Stimulated activated memory B cell treated with anti-CD40 and anti-IgM and Interleukin-4, amounts not matched to agents 10 μg/mL and 1 μg/mL and 100 μg/mL, for 72 hours (primary cell): ENCODE data around the gene CFAP251.

Source experiments
- ATAC-seq: fragments of 150-1000 bp; cut with Tn5 transposase; 2 replicates; pipeline ENCODE4 v1.10.0; 2021
- H3K27ac Mint-ChIP-seq: one replicate; pipeline ENCODE4 v1.8.0; 2022; ENCODE audit warnings: mild to moderate bottlenecking, mixed read lengths
- H3K27me3 Mint-ChIP-seq: one replicate; pipeline ENCODE4 v1.8.0; 2022; ENCODE audit warnings: mixed read lengths
- H3K36me3 Mint-ChIP-seq: one replicate; pipeline ENCODE4 v1.8.0; 2022; ENCODE audit warnings: mixed read lengths
- H3K4me1 Mint-ChIP-seq: one replicate; pipeline ENCODE4 v1.8.0; 2022; ENCODE audit warnings: mixed read lengths
- H3K4me3 Mint-ChIP-seq: one replicate; pipeline ENCODE4 v1.8.0; 2022; ENCODE audit warnings: mild to moderate bottlenecking, moderate library complexity, mixed read lengths
- H3K9me3 Mint-ChIP-seq: one replicate; pipeline ENCODE4 v1.8.0; 2022; ENCODE audit warnings: mixed read lengths

Gene CFAP251

DNA sequence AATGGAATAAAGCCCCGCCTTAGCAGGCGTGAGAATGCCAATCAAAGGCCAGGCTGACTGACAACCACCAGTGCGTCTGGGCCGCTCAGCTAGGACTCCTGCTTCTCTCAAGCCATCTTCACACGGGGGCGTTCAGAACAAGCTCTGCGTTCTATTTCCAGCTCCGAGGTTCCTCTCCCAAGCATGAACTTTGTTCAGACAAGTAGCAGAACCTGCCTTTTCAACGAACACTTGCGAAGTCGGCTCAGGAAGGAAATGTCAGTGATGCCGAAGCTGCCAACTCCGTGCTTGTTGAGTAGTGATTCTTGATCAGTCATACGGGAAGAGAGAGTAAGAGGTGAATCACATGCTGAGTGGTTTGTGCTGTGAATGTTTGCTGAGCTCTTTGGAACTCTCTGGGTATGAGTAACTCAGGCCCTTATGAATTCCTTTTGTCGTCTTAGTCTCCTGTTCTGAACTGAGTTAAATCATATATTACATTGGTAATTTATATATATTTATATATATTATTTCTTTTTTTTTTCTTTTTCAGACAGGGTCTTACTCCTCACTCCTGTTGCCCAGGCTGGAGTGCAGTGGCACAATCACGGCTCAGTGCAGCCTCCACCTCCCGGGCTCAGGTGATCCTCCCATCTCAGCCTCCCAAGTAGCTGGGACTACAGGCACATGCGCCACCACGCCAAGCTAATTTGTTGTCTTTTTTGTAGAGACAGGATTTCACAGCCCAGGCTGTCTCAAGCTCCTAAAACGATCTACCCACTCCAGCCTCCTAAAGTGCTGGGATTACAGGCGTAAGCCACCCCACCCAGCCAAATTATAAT is 73.9 kb downstream of the CFAP251 start:
- peak; percentile 92 for ATAC-seq
- Mint-ChIP-seq H3K4me1 (peaks cover 32% of the 10 kb centered on the region), H3K27me3 (no peaks in the 10 kb centered on the region), H3K36me3 (no peaks in the 10 kb centered on the region), H3K9me3 (no peaks in the 10 kb centered on the region), H3K4me3 (peak overlapping the region; percentile 44), H3K27ac (peak overlapping the region; percentile 88)

- H3K27me3 Mint-ChIP-seq, result no peaks in the 10 kb centered on the region
- H3K4me3 Mint-ChIP-seq, result no peak overlapping the region
- H3K4me1 Mint-ChIP-seq, result peaks cover 15% of the 10 kb centered on the region
Measured at GRCh38 chr12:121996050-121996944, 77.9 kb downstream of the CFAP251 start.

GRCh38 chr12:121996945-121997612 is 78.7 kb downstream of the CFAP251 start:
- H3K4me1 Mint-ChIP-seq, result peaks cover 7% of the 10 kb centered on the region
- H3K27ac Mint-ChIP-seq, result peak overlapping the region; percentile 46
- H3K9me3 Mint-ChIP-seq, result no peaks in the 10 kb centered on the region
- no peak for ATAC-seq
- no peaks in the 10 kb centered on the region for H3K36me3 Mint-ChIP-seq
- no peak overlapping the region for H3K4me3 Mint-ChIP-seq
- H3K27me3 Mint-ChIP-seq, result no peaks in the 10 kb centered on the region

More at GRCh38 chr12:121996050-121996944, 77.9 kb downstream of the CFAP251 start:
- Mint-ChIP-seq H3K27ac (peak overlapping the region; percentile 46), H3K36me3 (no peaks in the 10 kb centered on the region), H3K9me3 (no peaks in the 10 kb centered on the region)
- ATAC-seq, result no peak

DNA sequence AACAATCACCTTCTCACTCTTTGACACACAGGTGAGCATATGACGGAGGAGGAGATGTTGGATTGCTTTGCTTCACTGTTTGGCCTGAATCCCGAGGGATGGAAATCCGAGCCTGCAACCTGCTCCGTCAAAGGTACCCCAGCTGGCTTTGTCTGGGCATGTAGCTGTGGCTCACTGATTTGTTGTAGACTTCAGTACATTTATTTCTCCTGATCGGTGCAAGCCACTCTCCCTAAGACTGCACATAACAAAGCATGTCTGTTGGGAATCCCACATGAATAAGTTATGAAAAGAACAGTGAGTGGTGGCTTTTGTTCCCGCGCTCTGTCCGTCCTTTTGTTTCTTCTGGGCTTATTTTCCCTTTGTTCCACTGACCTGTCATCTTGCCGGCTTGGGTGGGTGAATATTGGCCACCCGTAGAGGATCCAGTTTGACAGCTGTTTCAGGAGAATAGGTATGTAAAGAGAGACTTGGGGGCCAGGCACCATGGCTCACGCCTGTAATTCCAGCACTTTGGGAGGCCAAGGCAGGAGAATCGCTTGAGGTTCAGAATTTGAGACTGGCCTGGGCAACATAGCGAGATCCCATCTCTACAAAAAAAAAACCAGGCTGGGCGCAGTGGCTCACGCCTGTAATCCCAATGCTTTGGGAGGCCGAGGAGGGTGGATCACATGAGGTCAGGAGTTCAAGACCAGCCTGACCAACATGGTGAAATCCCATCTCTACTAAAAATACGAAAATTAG is 83.2 kb downstream of the CFAP251 start:
- H3K9me3 Mint-ChIP-seq, result no peaks in the 10 kb centered on the region
- ATAC-seq, result no peak
- no peaks in the 10 kb centered on the region for H3K36me3 Mint-ChIP-seq
- H3K27ac Mint-ChIP-seq, result no peak overlapping the region
- no peaks in the 10 kb centered on the region for H3K27me3 Mint-ChIP-seq
- H3K4me1 Mint-ChIP-seq, result peaks cover 47% of the 10 kb centered on the region
- H3K4me3 Mint-ChIP-seq, result no peak overlapping the region

DNA sequence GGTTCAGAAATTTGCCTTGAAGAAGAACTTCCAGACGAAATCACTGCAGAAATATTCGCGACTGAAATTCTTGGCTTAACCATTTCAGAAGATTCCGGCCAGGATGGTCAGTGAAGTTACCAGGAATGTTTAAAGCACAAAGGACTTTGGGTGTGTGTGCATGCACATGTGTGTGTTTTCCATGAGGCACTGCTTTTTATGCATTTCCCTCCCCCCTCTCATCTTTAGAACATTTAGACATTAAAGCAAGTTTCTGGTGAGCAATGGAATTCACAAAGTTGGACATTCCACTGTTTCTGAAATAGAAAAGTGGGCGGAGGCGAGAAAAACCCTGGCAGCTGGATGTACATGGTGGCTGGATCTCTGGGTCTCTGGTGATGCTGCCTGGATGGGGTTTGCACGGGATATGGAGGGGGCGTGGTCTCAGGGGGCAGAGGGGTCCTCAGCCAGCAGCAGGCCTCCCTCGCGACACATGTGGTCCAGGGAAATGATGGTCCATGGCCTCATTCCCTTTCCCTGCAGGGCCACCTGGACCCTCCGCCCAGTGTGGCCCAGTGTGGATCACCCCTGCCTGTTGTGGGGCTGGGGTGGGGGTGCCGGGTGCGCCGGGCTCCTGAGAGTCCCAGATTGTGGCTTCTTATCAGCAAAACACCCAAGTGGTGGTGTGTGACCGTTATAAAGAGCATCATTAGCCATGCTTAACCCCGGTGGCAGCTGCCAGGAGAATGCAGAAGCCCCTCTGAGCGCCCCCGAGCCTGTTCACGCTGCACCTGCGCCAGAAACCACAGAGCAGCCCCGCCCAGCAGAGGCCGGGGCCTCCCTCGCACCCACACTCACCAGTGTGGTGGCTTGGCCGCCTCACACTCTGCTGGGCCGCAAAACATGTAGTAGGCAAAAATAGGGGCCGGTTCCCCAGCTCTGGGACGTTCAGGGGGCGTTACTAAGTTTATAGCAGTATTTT is 85.5 kb downstream of the CFAP251 start:
- peaks cover 57% of the 10 kb centered on the region for H3K4me1 Mint-ChIP-seq
- H3K27me3 Mint-ChIP-seq, result peaks cover 7% of the 10 kb centered on the region
- H3K4me3 Mint-ChIP-seq, result no peak overlapping the region
- H3K9me3 Mint-ChIP-seq, result no peaks in the 10 kb centered on the region
- peak; percentile 91 for ATAC-seq
- H3K27ac Mint-ChIP-seq, result peak overlapping the region; percentile 76
- no peaks in the 10 kb centered on the region for H3K36me3 Mint-ChIP-seq

DNA sequence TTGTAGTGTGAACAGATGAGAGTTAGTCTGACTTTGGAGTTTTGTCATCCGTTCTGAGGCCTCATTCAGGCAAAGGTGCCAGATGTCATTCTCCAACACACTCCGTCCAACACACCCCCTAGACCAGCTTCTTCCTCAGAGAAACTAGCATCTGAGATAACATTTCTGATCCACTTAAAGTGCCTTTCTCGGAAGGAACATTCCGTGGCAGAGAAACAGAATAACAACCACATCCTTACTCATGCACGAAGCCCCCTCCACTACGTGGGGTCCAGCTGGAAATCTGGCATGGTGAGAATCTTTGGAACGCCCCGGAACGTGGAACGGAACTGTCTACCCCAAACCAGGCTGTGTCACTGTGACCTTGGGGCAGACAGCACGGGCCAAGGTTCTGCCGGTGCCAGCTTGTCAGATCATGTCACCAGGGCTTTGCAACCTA is 86.3 kb downstream of the CFAP251 start:
- H3K4me3 Mint-ChIP-seq, result no peak overlapping the region
- ATAC-seq, result peak; percentile 70

GRCh38 chr12:122005252-122005776 is 86.9 kb downstream of the CFAP251 start:
- ATAC-seq, result no peak

More for the DNA sequence above, 86.3 kb downstream of the CFAP251 start:
- H3K27ac Mint-ChIP-seq, result peak overlapping the region; percentile 76
- H3K36me3 Mint-ChIP-seq, result no peaks in the 10 kb centered on the region
- H3K4me1 Mint-ChIP-seq, result peaks cover 65% of the 10 kb centered on the region
- no peaks in the 10 kb centered on the region for H3K9me3 Mint-ChIP-seq
- H3K27me3 Mint-ChIP-seq, result peaks cover 14% of the 10 kb centered on the region

DNA sequence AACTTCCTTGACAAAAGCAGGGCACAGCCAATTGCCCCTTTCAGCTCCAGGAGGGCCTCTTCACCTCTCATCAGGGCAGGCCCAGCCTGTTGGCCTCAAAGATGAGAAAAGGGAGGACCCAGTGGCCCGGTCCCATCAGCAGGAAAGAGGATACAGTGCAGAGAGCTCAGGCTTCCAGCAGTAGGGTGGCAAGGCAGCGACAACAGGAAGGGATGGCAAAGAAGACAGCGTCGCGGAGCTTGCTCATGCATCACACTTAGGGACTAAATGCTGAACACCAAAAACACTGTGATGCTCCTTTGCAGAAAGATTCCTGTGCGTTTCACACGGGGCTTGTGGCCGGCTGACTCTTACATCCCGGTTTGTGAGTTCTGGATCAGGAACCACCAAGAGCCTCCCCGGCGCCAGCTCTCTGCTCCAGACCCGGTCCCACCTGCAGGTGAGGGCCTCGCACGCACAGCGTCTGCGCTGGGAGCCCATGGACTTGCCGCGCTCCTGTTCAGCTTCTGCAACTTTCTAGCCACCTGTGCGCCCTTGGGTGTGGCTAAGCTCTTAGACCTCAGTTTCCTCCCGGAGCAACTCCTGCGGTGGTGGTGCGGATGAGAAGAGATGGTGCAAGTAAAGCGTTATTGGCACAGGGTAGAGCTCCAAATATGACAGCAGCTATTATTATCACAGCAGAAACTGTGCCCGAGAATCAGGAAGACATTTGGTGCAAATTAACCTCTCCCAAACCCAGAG is 88.0 kb downstream of the CFAP251 start:
- H3K4me1 Mint-ChIP-seq, result peaks cover 75% of the 10 kb centered on the region
- peak overlapping the region; percentile 32 for H3K4me3 Mint-ChIP-seq
- no peak for ATAC-seq
- peak overlapping the region; percentile 76 for H3K27ac Mint-ChIP-seq
- H3K36me3 Mint-ChIP-seq, result no peaks in the 10 kb centered on the region
- no peaks in the 10 kb centered on the region for H3K9me3 Mint-ChIP-seq
- H3K27me3 Mint-ChIP-seq, result peaks cover 25% of the 10 kb centered on the region

More at GRCh38 chr12:122005252-122005776, 86.9 kb downstream of the CFAP251 start:
- peaks cover 70% of the 10 kb centered on the region for H3K4me1 Mint-ChIP-seq
- H3K27me3 Mint-ChIP-seq, result peaks cover 19% of the 10 kb centered on the region
- no peaks in the 10 kb centered on the region for H3K36me3 Mint-ChIP-seq
- no peaks in the 10 kb centered on the region for H3K9me3 Mint-ChIP-seq
- peak overlapping the region; percentile 32 for H3K4me3 Mint-ChIP-seq
- H3K27ac Mint-ChIP-seq, result peak overlapping the region; percentile 76

GRCh38 chr12:122009741-122010140 is 91.3 kb downstream of the CFAP251 start:
- H3K27ac Mint-ChIP-seq, result peak overlapping the region; percentile 73

GRCh38 chr12:122012184-122012583 is 93.8 kb downstream of the CFAP251 start:
- peaks cover 29% of the 10 kb centered on the region for H3K4me1 Mint-ChIP-seq
- H3K27me3 Mint-ChIP-seq, result peaks cover 37% of the 10 kb centered on the region
- no peak overlapping the region for H3K4me3 Mint-ChIP-seq
- ATAC-seq, result no peak
- no peaks in the 10 kb centered on the region for H3K36me3 Mint-ChIP-seq
- H3K27ac Mint-ChIP-seq, result no peak overlapping the region
- H3K9me3 Mint-ChIP-seq, result no peaks in the 10 kb centered on the region

More at GRCh38 chr12:122009741-122010140, 91.3 kb downstream of the CFAP251 start:
- no peaks in the 10 kb centered on the region for H3K9me3 Mint-ChIP-seq
- H3K27me3 Mint-ChIP-seq, result peaks cover 37% of the 10 kb centered on the region
- H3K36me3 Mint-ChIP-seq, result no peaks in the 10 kb centered on the region
- ATAC-seq, result peak; percentile 64
- H3K4me1 Mint-ChIP-seq, result peaks cover 53% of the 10 kb centered on the region
- H3K4me3 Mint-ChIP-seq, result peak overlapping the region; percentile 43

- Mint-ChIP-seq H3K36me3 (no peaks in the 10 kb centered on the region), H3K27me3 (peaks cover 37% of the 10 kb centered on the region), H3K9me3 (no peaks in the 10 kb centered on the region), H3K4me3 (no peak overlapping the region), H3K4me1 (peaks cover 23% of the 10 kb centered on the region), H3K27ac (no peak overlapping the region)
- no peak for ATAC-seq
Measured at GRCh38 chr12:122013136-122013535, 94.7 kb downstream of the CFAP251 start.

GRCh38 chr12:122013791-122014590 is 95.6 kb downstream of the CFAP251 start:
- Mint-ChIP-seq H3K4me3 (no peak overlapping the region), H3K9me3 (peaks cover 2% of the 10 kb centered on the region), H3K4me1 (peaks cover 17% of the 10 kb centered on the region), H3K27me3 (peaks cover 31% of the 10 kb centered on the region), H3K36me3 (peaks cover 4% of the 10 kb centered on the region), H3K27ac (no peak overlapping the region)
- no peak for ATAC-seq
